Measurements from ENCODE around the gene ODAD3.
A peak's percentile ranks its signal among the peaks of the same experiment; 100 is the strongest.
"Not testable (repeated sequence)": the region's sequence is repeated elsewhere in the genome, so short reads cannot be mapped to it uniquely, and the experiment has no call there.

The ODAD3 gene

DNA sequence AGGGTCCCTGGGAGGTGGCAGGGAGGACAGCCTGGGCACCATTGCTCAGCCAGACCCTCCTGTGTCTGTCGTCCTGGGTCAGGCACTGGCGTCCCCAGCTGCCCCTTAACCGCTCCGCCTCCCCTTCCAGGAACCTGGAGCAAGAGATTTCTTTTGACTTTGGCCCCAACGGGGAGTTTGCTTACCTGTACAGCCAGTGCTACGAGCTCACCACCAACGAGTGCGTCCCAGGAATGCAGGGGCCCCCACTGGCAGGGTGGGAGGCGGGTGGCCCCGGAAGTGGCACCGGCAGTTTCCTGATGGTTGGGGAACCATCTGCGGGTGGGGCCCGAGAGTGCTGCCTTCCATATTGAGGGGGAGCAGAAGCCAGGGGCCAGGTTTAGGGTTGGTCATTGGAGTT, 13.5 kb upstream of the ODAD3 start:
- no peak overlapping the region for H3K9ac ChIP-seq (ENCODE audit: low read length)
- H3K4me1 ChIP-seq (ENCODE audit: insufficient read depth, low read length): no peaks in the 10 kb centered on the region
- peaks cover 33% of the 10 kb centered on the region for H3K36me3 ChIP-seq (ENCODE audit: insufficient read depth, low read length)

DNA sequence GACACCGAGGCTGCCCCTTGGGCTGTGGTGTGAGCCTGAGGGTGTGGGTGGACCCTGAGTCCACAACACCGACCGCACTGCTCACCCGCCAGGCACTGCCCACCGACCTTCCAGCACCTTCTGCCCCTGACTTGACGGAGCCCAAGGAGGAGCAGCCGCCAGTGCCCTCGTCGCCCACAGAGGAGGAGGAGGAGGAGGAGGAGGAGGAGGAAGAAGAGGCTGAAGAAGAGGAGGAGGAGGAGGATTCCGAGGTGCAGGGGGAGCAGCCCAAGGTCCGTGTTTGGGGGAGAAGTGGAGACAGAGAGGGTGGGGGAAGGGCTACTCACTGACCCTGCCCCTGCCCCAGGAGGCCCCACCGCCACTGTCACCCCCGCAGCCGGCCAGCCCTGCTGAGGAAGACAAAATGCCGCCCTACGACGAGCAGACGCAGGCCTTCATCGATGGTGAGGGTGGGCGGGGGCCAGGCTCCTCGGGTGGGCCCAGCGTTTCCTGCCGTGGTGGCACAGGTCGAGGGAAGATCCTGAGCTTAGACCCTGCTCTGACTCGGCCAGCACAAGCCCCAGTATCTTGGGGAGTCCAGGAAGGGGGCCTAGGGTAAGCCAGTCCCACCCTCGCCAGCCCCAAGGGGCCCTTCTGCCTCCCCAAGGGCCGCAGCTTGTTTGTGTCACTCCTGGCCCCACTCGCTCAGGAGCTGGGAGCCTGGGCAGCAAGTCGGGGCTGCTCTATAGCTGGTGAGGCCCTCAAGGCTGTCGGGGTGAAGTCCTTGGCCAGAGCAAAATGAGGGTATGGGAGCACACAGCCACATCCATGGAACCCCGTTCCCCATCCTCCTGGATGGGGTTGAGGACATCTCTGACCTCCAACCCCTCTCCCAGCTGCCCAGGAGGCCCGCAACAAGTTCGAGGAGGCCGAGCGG, 12.7 kb upstream of the ODAD3 start:
- Histone ChIP-seq H3K27ac (ENCODE audit: low read depth, low read length) (no peak overlapping the region), H3K9ac (ENCODE audit: low read length) (no peak overlapping the region), H3K36me3 (ENCODE audit: insufficient read depth, low read length) (peaks cover 33% of the 10 kb centered on the region), H3K27me3 (ENCODE audit: control insufficient read depth in 1 of 2, insufficient read depth in 2 of 2, low read length in 2 of 2) (peaks cover 0 to 9% of the 10 kb centered on the region in 2 donors), H3K4me3 (ENCODE audit: low read depth in 1 of 2, low read length in 2 of 2) (no peak overlapping the region), H3K9me3 (ENCODE audit: low read length) (no peaks in the 10 kb centered on the region), H3K4me1 (ENCODE audit: insufficient read depth, low read length) (no peaks in the 10 kb centered on the region)

More for the DNA sequence above, 13.5 kb upstream of the ODAD3 start:
- H3K9me3 ChIP-seq (ENCODE audit: low read length): no peaks in the 10 kb centered on the region
- no peak overlapping the region for H3K27ac ChIP-seq (ENCODE audit: low read depth, low read length)
- H3K27me3 ChIP-seq (ENCODE audit: control insufficient read depth in 1 of 2, insufficient read depth in 2 of 2, low read length in 2 of 2): peaks cover 0 to 14% of the 10 kb centered on the region in 2 donors
- no peak overlapping the region for H3K4me3 ChIP-seq (ENCODE audit: low read depth in 1 of 2, low read length in 2 of 2)

DNA sequence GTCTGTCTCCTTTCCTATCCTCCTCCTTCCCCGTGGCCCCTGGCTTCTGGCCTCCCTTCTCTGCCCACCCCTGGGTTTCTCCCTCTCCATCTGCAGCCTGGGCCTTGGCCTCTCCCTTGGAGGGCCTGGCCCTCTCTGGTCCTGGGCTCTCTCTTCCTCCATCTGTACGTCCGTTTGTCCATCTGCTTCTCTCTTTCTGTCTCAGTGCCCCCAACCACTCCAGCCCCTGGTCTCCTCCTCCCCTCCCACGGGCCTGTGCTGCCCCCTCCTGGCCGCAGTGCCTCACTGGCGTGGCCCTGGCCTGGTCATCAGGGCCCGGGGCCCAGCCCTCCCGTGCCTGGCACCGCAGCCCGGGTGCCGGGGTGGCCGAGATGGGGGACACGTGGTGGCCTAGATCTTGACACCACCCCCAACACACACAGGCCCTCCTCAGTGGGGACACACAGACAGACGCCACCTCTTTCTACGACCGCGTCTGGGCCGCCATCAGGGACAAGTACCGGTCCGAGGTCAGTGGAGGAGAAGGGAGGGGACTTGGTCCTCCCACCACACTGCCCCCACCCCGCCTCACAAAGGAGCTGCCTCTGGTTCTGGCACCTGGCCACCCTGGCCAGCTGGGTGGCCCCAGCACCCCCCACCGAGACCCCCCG, 11.9 kb upstream of the ODAD3 start:
- Histone ChIP-seq H3K9me3 (ENCODE audit: low read length) (no peaks in the 10 kb centered on the region), H3K9ac (ENCODE audit: low read length) (no peak overlapping the region), H3K27ac (ENCODE audit: low read depth, low read length) (no peak overlapping the region), H3K27me3 (ENCODE audit: control insufficient read depth in 1 of 2, insufficient read depth in 2 of 2, low read length in 2 of 2) (peaks cover 0 to 4% of the 10 kb centered on the region in 2 donors), H3K4me3 (ENCODE audit: low read depth in 1 of 2, low read length in 2 of 2) (no peak overlapping the region), H3K4me1 (ENCODE audit: insufficient read depth, low read length) (no peaks in the 10 kb centered on the region), H3K36me3 (ENCODE audit: insufficient read depth, low read length) (peaks cover 41% of the 10 kb centered on the region)

DNA sequence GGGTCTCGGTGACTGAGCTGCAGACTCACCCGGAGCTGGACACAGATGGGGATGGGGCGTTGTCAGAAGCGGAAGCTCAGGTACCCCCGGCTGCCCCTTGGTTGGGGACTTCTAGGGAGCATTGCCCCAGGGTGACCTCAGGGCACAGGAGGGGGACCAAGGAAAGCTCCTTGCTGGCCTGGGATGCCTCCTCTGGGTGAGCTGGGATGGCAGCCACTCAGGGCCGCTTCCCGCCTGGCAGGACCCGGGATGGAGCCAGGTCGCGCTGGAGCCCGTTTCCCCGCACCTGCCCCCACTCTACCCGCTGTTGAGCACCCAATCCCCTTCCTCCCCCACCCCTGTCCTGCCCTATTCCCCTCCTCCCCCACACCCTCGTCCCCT, 11.3 kb upstream of the ODAD3 start:
- Histone ChIP-seq H3K4me3 (ENCODE audit: low read depth in 1 of 2, low read length in 2 of 2) (no peak overlapping the region), H3K4me1 (ENCODE audit: insufficient read depth, low read length) (no peaks in the 10 kb centered on the region), H3K36me3 (ENCODE audit: insufficient read depth, low read length) (peaks cover 46% of the 10 kb centered on the region), H3K27me3 (ENCODE audit: control insufficient read depth in 1 of 2, insufficient read depth in 2 of 2, low read length in 2 of 2) (no peaks in the 10 kb centered on the region), H3K27ac (ENCODE audit: low read depth, low read length) (no peak overlapping the region), H3K9me3 (ENCODE audit: low read length) (no peaks in the 10 kb centered on the region), H3K9ac (ENCODE audit: low read length) (no peak overlapping the region)

DNA sequence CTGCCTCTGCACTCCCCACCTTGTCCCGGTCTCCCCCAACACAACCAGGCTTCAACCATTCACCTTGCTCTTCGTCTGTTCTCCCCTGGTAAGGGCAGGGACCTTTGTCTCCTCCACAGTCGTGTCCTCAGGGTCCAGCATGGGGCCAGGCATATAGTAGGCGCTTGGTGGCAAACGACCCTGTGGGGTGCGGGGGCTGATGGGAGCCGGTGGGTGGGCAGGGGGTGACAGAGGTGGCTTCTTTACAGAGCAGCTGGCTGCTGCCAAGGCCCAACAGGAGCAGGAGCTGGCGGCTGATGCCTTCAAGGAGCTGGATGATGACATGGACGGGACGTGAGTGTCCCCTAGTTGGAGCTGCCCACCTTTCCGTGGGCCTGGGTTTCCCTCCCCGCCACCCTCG, 10.2 kb upstream of the ODAD3 start:
- H3K4me3 ChIP-seq (ENCODE audit: low read depth in 1 of 2, low read length in 2 of 2): no peak overlapping the region
- H3K27ac ChIP-seq (ENCODE audit: low read depth, low read length): no peak overlapping the region
- H3K9ac ChIP-seq (ENCODE audit: low read length): no peak overlapping the region
- H3K27me3 ChIP-seq (ENCODE audit: control insufficient read depth in 1 of 2, insufficient read depth in 2 of 2, low read length in 2 of 2): no peaks in the 10 kb centered on the region
- H3K36me3 ChIP-seq (ENCODE audit: insufficient read depth, low read length): peaks cover 53% of the 10 kb centered on the region
- no peaks in the 10 kb centered on the region for H3K4me1 ChIP-seq (ENCODE audit: insufficient read depth, low read length)
- no peaks in the 10 kb centered on the region for H3K9me3 ChIP-seq (ENCODE audit: low read length)

DNA sequence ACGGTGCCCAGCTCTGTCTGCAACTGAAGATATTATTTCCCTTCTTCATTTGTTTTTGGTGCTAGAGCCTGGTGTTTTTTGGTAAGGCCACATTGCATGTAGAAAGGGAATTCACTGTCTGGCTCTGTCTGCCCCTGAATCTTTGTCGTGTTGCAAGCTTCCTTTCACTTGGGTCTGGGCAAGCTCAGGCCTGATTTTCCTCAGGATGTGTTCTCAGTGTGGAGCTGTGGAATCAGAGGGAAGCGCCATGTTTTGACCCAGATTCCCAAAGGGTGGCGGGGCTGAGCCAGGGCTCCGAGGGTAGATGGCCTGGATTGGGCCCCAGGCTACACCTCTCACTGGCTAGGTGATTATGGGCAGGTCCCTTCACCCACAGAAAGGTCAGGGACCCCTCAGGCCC, 9.1 kb upstream of the ODAD3 start:
- Histone ChIP-seq H3K27ac (ENCODE audit: low read depth, low read length) (no peak overlapping the region), H3K36me3 (ENCODE audit: insufficient read depth, low read length) (peaks cover 53% of the 10 kb centered on the region), H3K4me3 (ENCODE audit: low read depth in 1 of 2, low read length in 2 of 2) (no peak overlapping the region), H3K4me1 (ENCODE audit: insufficient read depth, low read length) (no peaks in the 10 kb centered on the region), H3K9ac (ENCODE audit: low read length) (no peak overlapping the region), H3K9me3 (ENCODE audit: low read length) (no peaks in the 10 kb centered on the region), H3K27me3 (ENCODE audit: control insufficient read depth in 1 of 2, insufficient read depth in 2 of 2, low read length in 2 of 2) (no peaks in the 10 kb centered on the region)

DNA sequence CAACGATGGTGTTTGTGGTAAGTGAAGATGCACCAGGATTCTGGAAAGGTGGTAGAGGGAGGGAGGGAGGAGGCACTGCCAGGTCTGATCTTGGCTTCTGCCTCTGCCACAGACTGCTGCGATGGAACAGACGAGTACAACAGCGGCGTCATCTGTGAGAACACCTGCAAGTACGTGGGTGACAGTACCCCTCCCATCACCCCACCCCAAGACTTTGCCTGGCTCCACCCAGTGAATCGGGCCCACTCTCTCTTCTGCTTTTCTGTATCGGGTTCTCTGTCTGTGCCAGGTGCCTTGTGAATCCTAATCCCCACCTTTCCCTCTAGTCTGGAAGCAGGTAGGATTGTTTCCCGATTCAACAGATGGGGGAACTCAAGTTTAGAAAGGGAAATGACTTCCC, 3.0 kb upstream of the ODAD3 start:
- Histone ChIP-seq H3K27me3 (ENCODE audit: control insufficient read depth in 1 of 2, insufficient read depth in 2 of 2, low read length in 2 of 2) (no peaks in the 10 kb centered on the region), H3K36me3 (ENCODE audit: insufficient read depth, low read length) (peaks cover 32% of the 10 kb centered on the region), H3K9ac (ENCODE audit: low read length) (no peak overlapping the region), H3K9me3 (ENCODE audit: low read length) (no peaks in the 10 kb centered on the region), H3K4me3 (ENCODE audit: low read depth in 1 of 2, low read length in 2 of 2) (no peak overlapping the region), H3K27ac (ENCODE audit: low read depth, low read length) (no peak overlapping the region), H3K4me1 (ENCODE audit: insufficient read depth, low read length) (peaks cover 16% of the 10 kb centered on the region)

DNA sequence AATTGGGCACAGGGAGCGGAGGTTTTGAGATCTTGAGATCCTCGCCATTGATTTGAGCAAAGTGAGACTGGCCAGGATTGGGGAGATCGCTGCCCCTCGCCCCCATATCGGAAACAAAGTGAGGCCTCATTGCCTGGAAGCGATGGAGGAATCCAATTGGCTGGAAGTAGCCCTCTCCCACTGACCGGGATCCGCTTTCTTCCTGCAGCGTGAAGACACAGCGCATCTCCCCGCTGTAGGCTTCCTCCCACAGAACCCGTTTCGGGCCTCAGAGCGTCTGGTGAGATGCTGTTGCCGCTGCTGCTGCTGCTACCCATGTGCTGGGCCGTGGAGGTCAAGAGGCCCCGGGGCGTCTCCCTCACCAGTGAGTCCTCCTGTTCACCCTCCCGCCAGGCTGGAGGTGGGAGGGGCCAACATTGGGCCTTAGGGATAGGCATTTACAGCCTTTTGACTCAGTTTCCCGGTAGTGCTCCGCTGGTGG, 952 bp upstream of the ODAD3 start:
- Histone ChIP-seq H3K9ac (ENCODE audit: low read length) (peak overlapping the region; percentile 25), H3K27ac (ENCODE audit: low read depth, low read length) (peak overlapping the region; percentile 57), H3K36me3 (ENCODE audit: insufficient read depth, low read length) (peaks cover 15% of the 10 kb centered on the region), H3K27me3 (ENCODE audit: control insufficient read depth in 1 of 2, insufficient read depth in 2 of 2, low read length in 2 of 2) (no peaks in the 10 kb centered on the region), H3K4me1 (ENCODE audit: insufficient read depth, low read length) (peaks cover 16% of the 10 kb centered on the region), H3K9me3 (ENCODE audit: low read length) (no peaks in the 10 kb centered on the region), H3K4me3 (ENCODE audit: low read depth in 1 of 2, low read length in 2 of 2) (peak overlapping the region; percentile 81 to 95)

DNA sequence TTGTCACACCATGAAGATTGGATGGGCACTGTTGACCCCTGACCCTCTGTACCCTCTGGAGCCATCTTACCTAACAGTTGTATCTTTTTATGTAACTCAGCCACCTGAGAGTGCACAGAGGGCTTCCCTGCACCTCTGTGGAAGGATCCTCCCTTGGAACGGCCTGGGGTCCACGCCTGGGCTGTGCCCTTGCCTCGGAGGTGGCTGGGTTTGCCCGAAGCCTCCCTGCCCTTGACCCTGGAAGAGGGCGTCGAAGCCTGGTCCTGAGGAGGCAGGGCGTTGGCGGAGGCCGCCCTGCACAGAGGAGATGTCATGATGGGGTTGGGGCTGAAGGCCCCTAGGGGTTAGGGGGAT, 241 bp downstream of the ODAD3 start:
- Histone ChIP-seq H3K4me3 (ENCODE audit: low read depth in 1 of 2, low read length in 2 of 2) (peak overlapping the region; percentile 24 to 72), H3K27me3 (ENCODE audit: control insufficient read depth in 1 of 2, insufficient read depth in 2 of 2, low read length in 2 of 2) (no peaks in the 10 kb centered on the region), H3K4me1 (ENCODE audit: insufficient read depth, low read length) (peaks cover 16% of the 10 kb centered on the region), H3K36me3 (ENCODE audit: insufficient read depth, low read length) (peaks cover 11% of the 10 kb centered on the region), H3K27ac (ENCODE audit: low read depth, low read length) (peak overlapping the region; percentile 56), H3K9ac (ENCODE audit: low read length) (no peak overlapping the region), H3K9me3 (ENCODE audit: low read length) (no peaks in the 10 kb centered on the region)

DNA sequence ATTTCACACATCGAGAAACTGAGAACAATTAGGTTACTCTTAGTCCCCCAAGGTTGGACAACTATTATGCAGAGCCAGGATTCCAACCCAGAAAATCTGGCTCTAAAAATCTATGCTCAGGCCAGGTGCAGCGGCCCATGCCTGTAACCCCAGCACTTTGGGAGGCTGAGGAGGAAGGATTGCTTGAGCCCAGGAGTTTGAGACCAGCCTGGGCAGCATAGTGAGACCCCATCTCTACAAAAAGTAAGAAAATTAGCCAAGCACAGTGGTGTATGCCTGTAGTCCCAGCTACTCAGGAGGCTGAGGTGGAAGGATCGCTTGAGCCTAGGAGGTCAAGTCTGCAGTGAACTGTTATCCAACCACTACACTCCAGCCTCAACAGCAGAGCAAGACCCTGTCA, 1.4 kb downstream of the ODAD3 start:
- H3K36me3 ChIP-seq (ENCODE audit: insufficient read depth, low read length): peaks cover 11% of the 10 kb centered on the region
- H3K9ac ChIP-seq (ENCODE audit: low read length): not testable (repeated sequence)

DNA sequence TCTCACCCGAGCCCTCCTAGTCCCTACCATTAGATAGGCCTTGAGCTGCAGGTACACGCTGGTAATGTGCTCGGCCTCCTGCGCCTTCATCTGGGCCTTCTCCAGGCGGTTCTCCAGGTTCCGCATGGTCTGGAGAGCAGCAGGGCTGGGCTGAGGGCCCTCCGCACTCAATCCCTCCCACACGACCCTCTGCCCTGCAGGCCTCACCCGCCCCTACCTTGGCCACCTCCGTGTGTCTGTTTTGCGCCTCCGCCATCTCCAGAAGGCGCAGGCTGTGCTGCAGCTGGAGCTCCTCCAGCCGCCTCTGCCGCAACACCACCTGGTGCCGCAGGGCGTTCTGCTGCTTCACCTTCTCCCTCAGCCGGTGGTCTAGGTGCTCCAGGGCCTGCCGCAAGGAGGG, 8.3 kb downstream of the ODAD3 start:
- peaks cover 8% of the 10 kb centered on the region for H3K4me1 ChIP-seq (ENCODE audit: insufficient read depth, low read length)
- no peaks in the 10 kb centered on the region for H3K9me3 ChIP-seq (ENCODE audit: low read length)
- H3K27ac ChIP-seq (ENCODE audit: low read depth, low read length): no peak overlapping the region
- H3K9ac ChIP-seq (ENCODE audit: low read length): no peak overlapping the region
- no peaks in the 10 kb centered on the region for H3K36me3 ChIP-seq (ENCODE audit: insufficient read depth, low read length)
- H3K27me3 ChIP-seq (ENCODE audit: control insufficient read depth in 1 of 2, insufficient read depth in 2 of 2, low read length in 2 of 2): peaks cover 18 to 26% of the 10 kb centered on the region in 2 donors
- no peak overlapping the region for H3K4me3 ChIP-seq (ENCODE audit: low read depth in 1 of 2, low read length in 2 of 2)

More for the DNA sequence above, 1.4 kb downstream of the ODAD3 start:
- H3K4me1 ChIP-seq (ENCODE audit: insufficient read depth, low read length): peaks cover 16% of the 10 kb centered on the region
- not testable (repeated sequence) for H3K27me3 ChIP-seq (ENCODE audit: control insufficient read depth in 1 of 2, insufficient read depth in 2 of 2, low read length in 2 of 2); H3K27ac ChIP-seq (ENCODE audit: low read depth, low read length); H3K9me3 ChIP-seq (ENCODE audit: low read length); H3K4me3 ChIP-seq (ENCODE audit: low read depth in 1 of 2, low read length in 2 of 2)

Measured in muscle layer of colon (tissue), 2 donors.